Middle frontal gyrus (tissue), 1 donor: ENCODE results near the gene TBL1XR1.

ENCODE experiments used
- DNase-seq: peaks from one replicate; pipeline ENCODE4 v3.0.0-alpha.2; 2015; ENCODE audit warnings: low spot score; ENCODE audit errors: extremely low spot score

The TBL1XR1 gene

GRCh38 chr3:177197041-177197726, at the start of gene TBL1XR1:
Gene TBL1XR1 (minus strand): TSS chr3:177197482. CDS start chr3:177064977, 132,505 bp downstream.
- DNase-seq, result peak; percentile 86

- no peak for DNase-seq
Observed at GRCh38 chr3:177245250-177245649, 48.0 kb upstream of the TBL1XR1 start.

- no peak for DNase-seq
Observed at GRCh38 chr3:177244606-177245005, 47.3 kb upstream of the TBL1XR1 start.

- no peak for DNase-seq
Observed at GRCh38 chr3:177238686-177239216, 41.5 kb upstream of the TBL1XR1 start.

- DNase-seq, result no peak
Observed at GRCh38 chr3:177237206-177237605, 39.9 kb upstream of the TBL1XR1 start.

GRCh38 chr3:177236704-177237103, 39.4 kb upstream of the TBL1XR1 start:
- no peak for DNase-seq

GRCh38 chr3:177234121-177234520, 36.8 kb upstream of the TBL1XR1 start:
- no peak for DNase-seq

- no peak for DNase-seq
Observed at GRCh38 chr3:177231242-177231641, 34.0 kb upstream of the TBL1XR1 start.

GRCh38 chr3:177230641-177231040, 33.4 kb upstream of the TBL1XR1 start:
- DNase-seq, result no peak

GRCh38 chr3:177229791-177230190, 32.5 kb upstream of the TBL1XR1 start:
- no peak for DNase-seq

- DNase-seq, result no peak
Observed at GRCh38 chr3:177228601-177229190, 31.4 kb upstream of the TBL1XR1 start.

- no peak for DNase-seq
Observed at GRCh38 chr3:177224414-177224813, 27.1 kb upstream of the TBL1XR1 start.

GRCh38 chr3:177221744-177222143, 24.5 kb upstream of the TBL1XR1 start:
- DNase-seq, result no peak

GRCh38 chr3:177220136-177220974, 23.1 kb upstream of the TBL1XR1 start:
- no peak for DNase-seq

GRCh38 chr3:177213801-177214535, 16.7 kb upstream of the TBL1XR1 start:
- DNase-seq, result no peak

- DNase-seq, result no peak
Observed at GRCh38 chr3:177212756-177213155, 15.5 kb upstream of the TBL1XR1 start.

GRCh38 chr3:177212278-177212610, 15.0 kb upstream of the TBL1XR1 start:
- no peak for DNase-seq

- DNase-seq, result no peak
Observed at GRCh38 chr3:177211503-177212277, 14.4 kb upstream of the TBL1XR1 start.

GRCh38 chr3:177210744-177211502, 13.6 kb upstream of the TBL1XR1 start:
- DNase-seq, result no peak

- DNase-seq, result no peak
Observed at GRCh38 chr3:177209509-177209908, 12.2 kb upstream of the TBL1XR1 start.
